Neural progenitor cell (in vitro differentiated cells): ENCODE measurements around the gene USE1. TPM values are rescaled to one million over a fixed set of nuclear protein-coding genes. Genes with fewer than 3 reads are reported as not detected.

Source experiments
- DNase-seq: peaks from one replicate; pipeline ENCODE4 v3.0.0-alpha.2; 2016; ENCODE audit warnings: low spot score
- H2AFZ ChIP-seq: fragments of 200-600 bp; sonication (generic); replicated peaks from 2 replicates; pipeline ENCODE4 v1.6.1; 2016; ENCODE audit warnings: antibody characterized with exemption
- H3F3A ChIP-seq: fragments of 200-600 bp; sonication (generic); 2 replicates; pipeline ENCODE4 v1.6.1; 2016; ENCODE audit warnings: antibody characterized with exemption, low read depth
- H3K27ac ChIP-seq: fragments of 200-600 bp; sonication (generic); 2 replicates; pipeline ENCODE4 v1.5.1; 2016; ENCODE audit warnings: mild to moderate bottlenecking
- H3K27me3 ChIP-seq: fragments of 200-600 bp; sonication (generic); 2 replicates; pipeline ENCODE4 v1.6.1; 2016; ENCODE audit warnings: mild to moderate bottlenecking, moderate library complexity
- H3K36me3 ChIP-seq: fragments of 200-600 bp; sonication (generic); 2 replicates; pipeline ENCODE4 v1.5.1; 2016
- H3K4me1 ChIP-seq: fragments of 200-600 bp; sonication (generic); 2 replicates; pipeline ENCODE4 v1.6.1; 2016; ENCODE audit warnings: mixed run types
- H3K4me2 ChIP-seq: fragments of 200-600 bp; sonication (generic); 2 replicates; pipeline ENCODE4 v1.6.1; 2016
- H3K4me3 ChIP-seq: fragments of 200-600 bp; sonication (generic); 2 replicates; pipeline ENCODE4 v1.5.1; 2016
- H3K79me2 ChIP-seq: fragments of 200-600 bp; sonication (generic); 2 replicates; pipeline ENCODE4 v1.6.1; 2016; ENCODE audit warnings: low read depth
- H3K9ac ChIP-seq: fragments of 200-600 bp; sonication (generic); 2 replicates; pipeline ENCODE4 v1.6.1; 2016
- H3K9me3 ChIP-seq: fragments of 200-600 bp; sonication (generic); 2 replicates; pipeline ENCODE4 v1.5.1; 2016; ENCODE audit warnings: low read depth
- H4K20me1 ChIP-seq: fragments of 200-600 bp; sonication (generic); 2 replicates; pipeline ENCODE4 v1.6.1; 2016; ENCODE audit warnings: low read depth
- H3K27ac Mint-ChIP-seq: 3 replicates; pipeline ENCODE4 v1.8.0; 2021; ENCODE audit warnings: mixed read lengths
- H3K27me3 Mint-ChIP-seq: 2 replicates; pipeline ENCODE4 v1.8.0; 2022; ENCODE audit warnings: low read depth, mild to moderate bottlenecking, inconsistent platforms, moderate library complexity, mixed read lengths; ENCODE audit not compliant: insufficient read depth
- H3K36me3 Mint-ChIP-seq: 3 replicates; pipeline ENCODE4 v1.8.0; 2021; ENCODE audit warnings: mixed read lengths
- H3K4me1 Mint-ChIP-seq: 3 replicates; pipeline ENCODE4 v1.8.0; 2021; ENCODE audit warnings: mixed read lengths
- H3K4me3 Mint-ChIP-seq: 3 replicates; pipeline ENCODE4 v1.8.0; 2021; ENCODE audit warnings: mild to moderate bottlenecking, moderate library complexity, mixed read lengths
- H3K9me3 Mint-ChIP-seq: 3 replicates; pipeline ENCODE4 v1.8.0; 2020; ENCODE audit warnings: mixed read lengths
- CTCF ChIP-seq: fragments of 200-600 bp; sonication (generic); IDR thresholded peaks from 2 replicates; pipeline ENCODE4 v1.5.1; 2017; ENCODE audit warnings: antibody characterized with exemption, mild to moderate bottlenecking
- EZH2 ChIP-seq: fragments of 200-600 bp; sonication (generic); IDR thresholded peaks from 2 replicates; pipeline ENCODE4 v1.6.1; 2017; ENCODE audit warnings: antibody characterized with exemption, mild to moderate bottlenecking, moderate library complexity
- EZH2phosphoT487 ChIP-seq: fragments of 200-600 bp; sonication (generic); IDR thresholded peaks from 2 replicates; pipeline ENCODE4 v1.6.1; 2017; ENCODE audit warnings: antibody characterized with exemption
- total RNA-seq: library from RNA; depleted of rRNA; stranded (reverse); fragments of >200 nt; gene quantifications from 2 replicates; pipeline ENCODE4 v1.2.3, GENCODE V29; 2015; ENCODE audit warnings: low replicate concordance

USE1 gene
- total RNA-seq, 1 donor from 2014 or later = 12.1 TPM

- DNase-seq = no peak
- Histone ChIP-seq H3K4me2 (no peak overlapping the region), H2AFZ (no peak overlapping the region), H3K27ac (no peak overlapping the region), H3K79me2 (peaks cover 2% of the 10 kb centered on the region), H4K20me1 (no peaks in the 10 kb centered on the region), H3K4me1 (no peaks in the 10 kb centered on the region), H3K27me3 (no peaks in the 10 kb centered on the region), H3K4me3 (no peak overlapping the region), H3F3A (peaks cover 20% of the 10 kb centered on the region), H3K9me3 (no peaks in the 10 kb centered on the region), H3K36me3 (no peaks in the 10 kb centered on the region), H3K9ac (no peak overlapping the region)
- H3K4me3 Mint-ChIP-seq = peak overlapping the region; percentile 33
- H3K36me3 Mint-ChIP-seq = no peaks in the 10 kb centered on the region
- peaks cover 23% of the 10 kb centered on the region for H3K4me1 Mint-ChIP-seq
- TF ChIP-seq CTCF = no peak
- TF ChIP-seq EZH2phosphoT487 = no peak
- TF ChIP-seq EZH2 = no peak
- peaks cover 10% of the 10 kb centered on the region for H3K27me3 Mint-ChIP-seq
- H3K9me3 Mint-ChIP-seq = no peaks in the 10 kb centered on the region
- H3K27ac Mint-ChIP-seq = peak overlapping the region; percentile 82
Observed at GRCh38 chr19:17262557-17262956, 47.4 kb downstream of the USE1 start.

- Histone ChIP-seq H3K9ac (no peak overlapping the region), H3K4me3 (no peak overlapping the region), H3K4me1 (peaks cover 5% of the 10 kb centered on the region), H3K36me3 (no peaks in the 10 kb centered on the region), H3K9me3 (no peaks in the 10 kb centered on the region), H4K20me1 (no peaks in the 10 kb centered on the region), H3K27me3 (no peaks in the 10 kb centered on the region), H2AFZ (peak overlapping the region; percentile 87), H3K4me2 (no peak overlapping the region), H3F3A (peaks cover 23% of the 10 kb centered on the region), H3K27ac (no peak overlapping the region), H3K79me2 (peaks cover 16% of the 10 kb centered on the region)
- H3K9me3 Mint-ChIP-seq = no peaks in the 10 kb centered on the region
- peaks cover 10% of the 10 kb centered on the region for H3K27me3 Mint-ChIP-seq
- DNase-seq = no peak
- H3K27ac Mint-ChIP-seq = peak overlapping the region; percentile 85
- H3K36me3 Mint-ChIP-seq = no peaks in the 10 kb centered on the region
- H3K4me1 Mint-ChIP-seq = peaks cover 29% of the 10 kb centered on the region
- H3K4me3 Mint-ChIP-seq = peak overlapping the region; percentile 6
- TF ChIP-seq EZH2 = no peak
- TF ChIP-seq EZH2phosphoT487 = no peak
- no peak for TF ChIP-seq CTCF
Observed at GRCh38 chr19:17263712-17264640, 48.8 kb downstream of the USE1 start.

- Histone ChIP-seq H3K36me3 (no peaks in the 10 kb centered on the region), H3K4me3 (no peak within 1 kb of the TSS), H3K27ac (no peak within 1 kb of the TSS), H4K20me1 (no peaks in the 10 kb centered on the region), H3K9ac (no peak within 1 kb of the TSS), H3K9me3 (no peaks in the 10 kb centered on the region), H3K79me2 (peaks cover 17% of the 10 kb centered on the region), H3K27me3 (no peaks in the 10 kb centered on the region), H3K4me2 (no peak within 1 kb of the TSS), H3K4me1 (peaks cover 5% of the 10 kb centered on the region), H2AFZ (peak within 1 kb of the TSS; percentile 87), H3F3A (peaks cover 23% of the 10 kb centered on the region)
- Mint-ChIP-seq H3K9me3 (no peaks in the 10 kb centered on the region), H3K4me3 (no peak within 1 kb of the TSS), H3K27me3 (peaks cover 6% of the 10 kb centered on the region), H3K36me3 (no peaks in the 10 kb centered on the region), H3K4me1 (peaks cover 29% of the 10 kb centered on the region), H3K27ac (peak within 1 kb of the TSS; percentile 85)
- TF ChIP-seq CTCF = no peak
- no peak for TF ChIP-seq EZH2phosphoT487
- TF ChIP-seq EZH2 = no peak
- no peak for DNase-seq
Observed at GRCh38 chr19:17264641-17264979, 49.5 kb downstream of the USE1 start, which contains the start of gene USHBP1. USHBP1 (minus strand) TSS chr19:17264745; CDS start chr19:17264299, 446 bp downstream.
